HL-60/S4 treated with retinoic acid at 250 ng/mL for 4 days and 3 days (cell line): ENCODE data around the gene FGF23.

ENCODE experiments used
- in situ Hi-C: fragments of 300-500 bp; cut with MboI; formaldehyde crosslinking; loops from 2 replicates; pipeline ENCODE4 v1.7.0; 2022; ENCODE audit warnings: low sequenced_read_pairs

The FGF23 gene

DNA sequence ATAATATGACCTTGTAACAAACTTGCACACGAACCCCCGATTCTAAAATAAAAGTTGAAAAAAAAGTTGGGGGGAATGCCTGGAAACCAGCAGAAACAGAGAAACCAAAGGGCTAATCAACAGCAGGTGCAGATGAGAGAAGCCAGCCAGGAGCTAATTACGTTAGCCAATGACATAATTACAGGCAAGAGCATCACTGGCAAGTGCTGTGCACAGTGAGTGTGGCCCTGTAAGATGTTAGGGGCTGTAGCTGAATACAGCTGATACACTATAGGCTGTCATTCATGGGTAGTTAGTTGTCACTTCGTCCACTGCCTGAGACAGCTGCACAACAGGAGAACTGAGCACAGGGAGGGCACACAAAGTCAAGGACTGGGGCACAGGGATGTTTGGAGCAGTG, 7.3 kb upstream of the FGF23 start:
- in situ Hi-C loops = no loop called here

DNA sequence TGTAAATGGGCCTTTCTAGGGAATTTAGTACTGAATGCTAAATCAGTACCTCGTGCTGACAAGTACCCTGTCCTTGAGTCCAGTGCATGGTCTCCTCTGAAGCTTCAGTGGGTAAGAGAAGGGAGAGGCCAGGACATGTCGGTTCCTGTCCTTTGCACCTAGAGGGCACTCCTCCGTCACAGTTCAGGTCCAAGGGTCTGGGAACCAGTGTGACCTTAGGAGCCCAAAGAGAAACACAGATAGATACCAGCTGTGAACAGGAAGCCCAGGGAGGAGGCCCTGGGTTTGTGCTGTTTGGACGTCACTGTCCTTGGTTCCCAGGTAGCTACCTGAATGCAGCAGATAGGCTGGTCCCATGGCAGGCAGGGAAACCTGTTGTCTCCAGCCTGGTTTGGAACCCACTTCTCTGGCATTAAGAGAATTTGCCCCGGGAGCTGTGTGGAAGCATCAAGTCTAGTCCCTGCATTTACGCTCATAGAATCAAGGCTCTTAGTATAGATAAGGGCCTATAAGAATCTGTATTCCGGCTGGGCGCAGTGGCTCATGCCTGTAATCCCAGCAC, 3.9 kb upstream of the FGF23 start:
- in situ Hi-C loops = no loop called here

DNA sequence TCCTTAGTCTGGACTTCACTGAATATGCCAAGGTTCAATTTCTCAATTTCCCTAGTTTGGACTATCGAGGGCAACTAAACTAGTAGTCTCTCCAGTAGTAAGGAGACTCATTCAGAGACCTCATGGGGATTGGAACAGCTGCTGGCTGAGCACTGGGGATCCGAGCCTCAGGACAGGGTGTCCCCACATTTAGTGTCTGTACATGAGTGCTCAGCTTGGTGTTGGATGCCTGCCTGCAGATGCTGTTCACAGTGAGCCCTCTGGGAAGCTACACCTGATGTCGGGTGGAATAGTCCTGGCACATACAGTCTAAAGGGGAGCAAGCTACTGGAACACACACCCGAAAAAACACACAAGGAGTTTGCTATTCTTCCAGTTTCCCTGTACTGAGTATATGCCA, 820 bp upstream of the FGF23 start:
- in situ Hi-C loops = no loop called here

DNA sequence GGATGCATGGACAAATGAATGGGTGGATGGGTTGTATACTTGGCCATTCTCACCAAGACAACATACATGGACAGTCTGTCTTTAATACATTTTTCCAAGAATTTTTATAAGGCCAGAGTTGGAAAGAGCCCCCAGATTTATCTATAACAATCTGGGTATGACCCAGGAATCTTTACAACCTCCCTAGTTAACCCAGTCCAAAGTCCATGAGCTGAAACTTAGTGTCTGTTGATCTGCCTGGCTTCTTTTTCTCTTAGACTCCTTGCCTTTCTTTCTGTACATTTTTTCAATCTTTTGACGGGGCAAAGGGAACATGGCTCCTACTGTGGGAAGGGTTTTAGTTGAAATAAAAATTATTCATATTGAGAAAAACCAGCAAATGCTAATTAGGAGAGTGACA, 740 bp downstream of the FGF23 start:
- in situ Hi-C loops = no loop called here

DNA sequence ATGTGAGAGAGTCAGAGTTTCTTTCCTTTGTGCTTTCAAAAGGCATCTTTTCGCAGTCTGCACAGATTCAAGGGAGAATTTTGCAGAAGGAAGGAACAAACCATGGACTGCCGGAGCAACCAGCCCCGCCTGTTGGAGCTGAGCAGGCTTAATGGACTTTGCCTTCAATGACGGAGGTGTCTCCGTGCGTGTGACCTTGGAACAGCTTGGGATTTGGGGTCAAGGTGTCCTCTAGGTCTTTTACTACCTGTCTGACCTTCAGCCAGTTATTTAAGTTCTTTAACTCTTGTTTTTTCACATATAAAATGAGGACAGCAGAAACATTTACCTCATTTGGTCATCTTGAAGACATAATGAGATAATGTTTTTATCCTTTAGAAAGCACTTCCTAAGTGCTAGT, 4.1 kb downstream of the FGF23 start:
- in situ Hi-C loops = no loop called here

DNA sequence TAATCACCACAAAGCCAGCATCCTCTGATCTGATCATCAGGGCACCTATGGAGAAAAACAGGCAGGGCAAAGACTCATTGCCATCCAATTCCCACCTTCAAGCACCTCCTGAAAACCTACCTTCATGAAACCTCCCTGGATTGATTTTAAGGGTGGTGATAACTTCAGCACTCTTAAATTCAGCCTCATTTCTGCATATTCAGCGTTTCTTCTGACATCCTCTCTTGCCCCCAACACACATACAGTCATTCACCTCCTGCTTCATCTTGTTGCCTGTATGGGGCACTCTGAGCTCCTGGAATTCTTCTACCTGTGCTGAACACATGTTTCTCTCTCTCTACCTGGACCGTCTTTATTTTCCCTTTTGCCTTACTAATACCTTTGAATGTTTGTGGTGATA, 6.9 kb downstream of the FGF23 start:
- in situ Hi-C loops = no loop called here

DNA sequence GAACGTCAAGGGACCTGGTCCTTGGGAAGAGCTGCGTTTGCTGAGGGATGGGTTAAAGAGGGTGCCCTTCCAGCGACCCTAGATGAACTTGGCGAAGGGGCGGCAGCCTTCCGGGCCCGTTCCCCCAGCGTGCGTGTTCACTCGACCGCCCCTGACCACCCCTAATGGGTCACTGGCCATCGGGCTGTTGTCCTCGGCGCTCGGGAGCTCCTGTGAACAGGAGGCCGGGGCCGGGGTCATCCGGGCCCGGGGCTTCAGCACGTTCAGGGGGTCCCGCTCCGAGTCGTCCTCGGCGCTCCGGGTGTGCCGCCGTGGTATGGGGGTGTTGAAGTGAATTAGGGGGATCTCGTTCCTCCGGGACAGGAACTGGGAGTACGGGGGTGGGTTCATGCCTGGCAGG, 9.2 kb downstream of the FGF23 start:
- in situ Hi-C loops = no loop called here

DNA sequence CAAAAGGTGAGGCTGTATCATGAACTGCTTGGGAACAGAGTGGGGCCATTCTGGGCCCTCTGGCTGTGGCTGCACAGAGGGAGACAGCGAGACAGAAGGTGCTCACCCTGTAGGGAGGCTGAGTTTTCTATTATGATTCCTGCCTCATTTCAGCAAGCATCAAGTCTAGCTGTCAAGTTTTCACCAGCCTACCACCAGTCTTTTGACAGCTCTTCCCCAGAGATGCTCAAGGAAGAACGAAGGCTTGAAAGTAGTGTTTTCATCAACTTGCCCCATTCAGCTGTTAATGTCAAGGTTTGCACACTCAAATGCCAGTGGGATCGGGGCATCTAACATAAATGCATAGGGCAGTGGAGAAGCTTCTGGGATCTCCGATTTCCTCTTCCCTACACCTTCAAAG, 10.0 kb downstream of the FGF23 start:
- in situ Hi-C loops = no loop called here

DNA sequence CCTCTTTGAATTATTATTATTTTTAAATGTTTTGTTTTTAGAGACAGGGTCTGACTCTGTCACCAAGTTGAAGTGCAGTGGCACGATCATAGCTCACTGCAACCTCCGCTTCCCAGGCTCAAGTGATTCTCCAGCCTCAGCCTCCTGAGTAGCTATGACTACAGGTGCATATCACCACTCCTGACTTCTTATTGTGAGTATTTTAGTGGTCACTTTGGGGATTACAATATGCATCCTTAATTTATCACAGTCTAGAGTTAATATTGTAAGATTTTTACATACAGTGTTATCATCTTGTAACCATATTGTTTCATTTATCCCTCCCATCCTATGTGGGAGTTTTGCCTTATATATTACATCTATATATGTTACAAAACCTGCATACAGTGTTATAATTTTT, 13.4 kb downstream of the FGF23 start:
- in situ Hi-C loops = no loop called here

DNA sequence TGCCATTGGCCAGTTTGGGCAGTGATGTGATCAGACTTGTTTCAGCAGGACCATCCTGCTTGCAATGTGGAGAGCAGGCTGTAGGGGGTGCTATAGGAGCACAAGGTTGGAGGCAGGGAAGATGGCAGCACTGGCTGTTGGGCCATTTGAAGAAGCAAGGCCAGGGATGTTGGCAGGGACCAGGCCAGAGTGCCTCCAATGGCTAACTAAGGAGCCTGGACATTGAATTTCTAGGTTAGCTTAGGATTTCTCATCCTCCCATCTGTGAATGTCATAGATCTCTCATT, 23.5 kb downstream of the FGF23 start:
- in situ Hi-C loops = no loop called here

DNA sequence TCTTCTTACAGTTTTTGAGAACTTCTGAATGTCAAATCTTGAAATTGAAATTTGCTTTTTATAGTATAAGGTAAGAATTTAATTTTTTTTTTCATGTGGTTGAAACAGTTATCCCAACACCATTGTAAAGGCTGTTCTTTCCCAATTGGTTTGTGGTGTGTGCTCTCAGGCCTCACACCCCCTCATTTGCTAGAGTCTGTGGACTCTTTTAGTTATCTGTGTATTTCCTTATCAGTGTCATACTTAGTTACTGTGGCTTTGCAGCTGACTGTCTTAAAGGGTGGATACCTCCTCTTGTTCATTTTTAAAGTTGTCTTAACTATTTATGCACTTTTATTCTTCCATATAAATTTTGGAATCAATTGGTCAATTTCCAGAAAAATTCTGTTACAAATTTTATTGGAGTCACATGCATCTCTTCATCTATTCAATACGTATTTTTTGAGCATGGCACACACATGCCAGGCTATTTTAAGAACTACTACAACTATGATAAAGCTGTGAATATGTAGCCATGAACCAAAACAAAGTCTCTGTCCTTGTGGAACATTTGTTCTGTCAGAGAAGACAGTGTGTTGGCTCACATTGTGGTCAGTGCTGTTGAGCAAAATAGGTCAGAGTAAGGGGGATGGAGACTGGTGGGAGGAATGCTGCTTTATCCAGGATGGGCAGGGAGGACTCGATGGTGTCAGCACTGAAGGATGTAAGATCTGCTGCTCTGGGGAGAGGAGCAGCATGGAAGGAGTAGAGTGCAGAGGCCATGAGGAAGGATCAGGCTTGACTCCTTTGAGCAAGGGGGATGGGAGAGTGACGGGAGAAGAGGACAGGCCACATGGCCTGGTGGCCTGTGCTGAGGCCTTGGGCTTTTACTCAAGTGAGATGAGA, 24.1 kb downstream of the FGF23 start:
- in situ Hi-C loops = no loop called here

DNA sequence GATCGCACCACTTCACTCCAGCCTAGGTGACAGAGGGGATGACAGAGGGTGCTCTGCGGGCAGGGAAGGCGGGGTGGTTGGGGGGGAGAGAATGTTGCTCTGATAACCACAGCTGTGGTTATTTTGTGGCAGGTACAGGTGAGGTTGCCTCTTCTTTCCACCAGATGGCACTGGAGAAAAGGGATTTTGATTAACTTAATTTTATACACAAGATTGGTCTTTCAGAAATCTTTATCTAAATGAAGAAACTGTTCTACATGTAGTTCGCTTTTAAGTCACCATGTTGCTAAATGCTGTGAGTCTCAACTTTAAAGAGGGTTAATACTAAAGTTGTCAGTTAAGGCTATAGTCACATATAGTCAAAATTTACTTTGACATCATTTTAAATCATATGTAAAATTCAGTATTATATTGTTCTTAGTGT, 25.7 kb downstream of the FGF23 start:
- in situ Hi-C loops = no loop called here

DNA sequence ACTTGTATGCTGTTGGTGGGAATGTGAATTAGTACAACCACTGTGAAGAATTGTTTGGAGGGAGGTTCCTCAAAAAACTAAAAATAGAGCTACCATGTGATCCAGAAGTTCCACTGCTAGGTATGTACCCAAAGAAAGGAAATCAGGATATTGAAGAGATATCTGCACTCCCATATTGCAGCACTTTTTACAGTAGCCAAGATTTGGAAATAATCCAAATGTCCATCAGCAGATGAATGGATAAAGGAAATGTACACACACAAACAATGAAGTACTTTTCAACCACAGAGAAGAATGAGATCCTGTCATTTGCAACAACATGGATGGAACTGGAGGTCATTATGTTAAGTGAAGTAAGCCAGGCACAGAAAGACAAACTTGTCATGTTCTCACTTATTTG, 32.6 kb downstream of the FGF23 start:
- in situ Hi-C loops = no loop called here

DNA sequence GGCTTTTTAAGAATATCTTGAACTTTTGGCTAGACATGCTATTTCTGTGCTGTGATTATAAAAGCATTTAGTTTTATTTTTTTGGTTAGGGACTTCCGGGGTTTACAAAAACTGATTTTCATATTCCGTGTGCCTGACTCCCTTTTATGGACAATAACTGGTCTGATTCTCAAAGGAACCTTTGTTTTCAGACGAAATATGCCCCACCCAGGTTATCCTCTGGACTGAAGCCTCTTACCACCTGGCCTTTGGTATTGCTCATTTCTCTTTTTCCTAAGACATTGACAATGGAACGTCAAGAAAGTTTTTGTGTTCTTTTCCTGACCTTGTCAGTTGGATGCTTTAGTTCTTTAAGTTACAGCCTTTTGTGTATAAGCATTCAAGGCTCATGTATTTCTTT, 47.7 kb downstream of the FGF23 start:
- in situ Hi-C loops = no loop called here

DNA sequence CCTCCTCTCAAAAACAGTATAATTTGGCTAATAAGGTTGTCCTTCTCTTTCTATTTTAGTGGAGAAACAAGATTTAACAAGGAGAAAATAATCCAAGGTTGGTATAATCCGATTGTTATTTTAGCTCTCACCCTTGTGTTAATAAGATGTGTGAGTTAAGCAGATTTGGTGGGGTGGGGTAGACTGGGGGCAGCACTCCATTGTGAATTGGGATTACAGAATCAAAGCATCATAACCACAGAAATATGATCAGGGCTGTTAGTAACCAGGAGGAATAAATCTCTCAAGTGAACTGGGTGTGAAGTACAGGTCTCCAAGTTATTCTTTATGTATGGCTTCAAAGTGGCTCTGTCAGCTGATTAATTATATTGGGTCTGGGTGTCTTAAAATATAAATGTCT, 48.3 kb downstream of the FGF23 start:
- in situ Hi-C loops = no loop called here

DNA sequence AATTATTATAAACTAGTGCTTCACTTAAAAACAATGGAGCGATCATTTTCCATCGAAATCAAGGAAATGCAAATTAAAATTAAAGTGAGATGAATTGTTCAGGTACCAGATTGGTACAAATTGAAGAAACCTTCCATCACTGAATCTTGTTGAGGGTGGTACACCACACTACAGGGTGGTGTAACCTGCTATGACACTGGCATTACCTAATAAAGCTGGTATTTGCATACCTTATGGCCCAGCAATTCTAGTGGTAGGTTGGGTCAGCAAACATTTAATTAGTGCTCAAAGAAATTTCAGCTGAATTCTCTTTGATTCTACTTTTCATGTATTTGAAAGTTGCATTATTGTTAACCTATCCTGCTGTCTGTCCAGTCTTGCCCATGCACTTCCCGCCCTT, 49.3 kb downstream of the FGF23 start:
- in situ Hi-C loops = no loop called here

DNA sequence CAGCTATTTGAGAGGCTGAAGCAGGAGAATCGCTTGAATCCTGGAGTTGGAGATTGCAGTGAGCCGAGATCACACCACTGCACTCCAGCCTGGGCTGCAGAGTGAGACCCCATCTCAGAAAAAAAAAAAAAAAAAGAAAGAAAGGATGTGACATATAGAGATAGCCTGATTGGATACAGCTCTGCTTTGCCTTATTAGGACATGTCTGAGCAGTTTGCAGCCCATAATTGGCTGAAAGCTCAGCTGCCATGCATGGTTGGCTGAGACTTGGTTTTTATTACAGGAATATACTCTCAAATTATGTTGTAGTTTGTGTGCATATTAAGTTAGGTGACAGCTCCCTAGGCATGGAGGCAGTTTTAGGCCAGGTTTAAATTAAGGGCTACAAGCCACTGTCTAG, 52.2 kb downstream of the FGF23 start:
- in situ Hi-C loops = no loop called here

DNA sequence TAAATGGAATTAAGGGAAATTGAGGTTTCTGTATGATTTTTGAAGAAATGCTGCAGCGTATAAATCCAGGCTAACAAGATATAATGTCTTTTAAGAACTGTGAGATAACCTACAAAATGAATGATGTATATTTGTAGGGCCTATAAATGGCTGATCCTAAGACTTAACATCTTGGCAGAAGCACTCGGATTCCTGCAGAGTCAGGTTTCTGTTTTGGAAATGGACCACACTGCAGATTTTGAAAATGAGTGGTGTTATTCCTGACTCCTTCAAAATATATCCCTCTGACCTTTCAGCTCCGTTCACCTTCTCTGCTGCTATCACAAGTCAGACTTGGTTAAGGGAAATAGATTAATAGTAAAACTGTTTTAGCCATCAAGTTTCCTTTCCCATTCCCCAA, 53.5 kb downstream of the FGF23 start:
- in situ Hi-C loops = no loop called here

DNA sequence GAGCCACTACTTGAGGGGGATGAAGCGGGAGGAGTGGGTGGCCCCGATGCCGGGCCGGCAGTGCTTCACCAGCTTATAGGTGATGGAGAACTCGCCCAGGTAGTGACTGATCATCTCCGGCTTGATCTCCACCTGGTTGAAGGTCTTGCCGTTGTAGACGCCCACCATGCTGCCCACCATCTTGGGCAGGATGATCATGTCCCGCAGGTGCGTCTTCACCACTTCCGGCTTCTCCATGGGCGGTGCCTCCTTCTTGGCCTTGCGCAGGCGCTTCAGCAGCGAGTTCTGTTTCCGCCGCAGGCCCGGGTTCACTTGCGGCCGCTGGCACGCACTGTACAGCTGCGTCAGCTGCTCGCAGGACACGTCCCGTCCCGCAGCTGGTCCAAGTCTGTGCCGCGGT, 55.1 kb downstream of the FGF23 start:
- in situ Hi-C loops = no loop called here

DNA sequence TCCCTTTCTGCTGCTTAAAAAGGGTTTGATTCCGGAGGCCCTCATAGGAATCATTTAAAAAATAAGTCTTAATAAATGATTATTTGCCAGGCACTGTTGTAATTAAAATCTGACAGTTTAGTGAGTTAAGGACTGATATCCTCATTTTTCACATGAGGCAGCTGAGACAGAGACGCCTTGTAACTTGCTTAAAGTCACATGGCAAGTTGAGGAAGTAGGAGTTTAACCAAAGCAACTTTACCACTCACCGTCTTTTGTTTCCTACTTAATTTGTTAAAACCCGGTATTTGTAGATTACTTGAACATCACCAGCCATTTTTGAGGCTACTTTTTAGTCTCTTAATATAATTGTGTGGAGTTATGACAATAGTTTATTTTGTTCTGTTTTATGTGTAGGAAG, 56.1 kb downstream of the FGF23 start:
- in situ Hi-C loops = no loop called here

DNA sequence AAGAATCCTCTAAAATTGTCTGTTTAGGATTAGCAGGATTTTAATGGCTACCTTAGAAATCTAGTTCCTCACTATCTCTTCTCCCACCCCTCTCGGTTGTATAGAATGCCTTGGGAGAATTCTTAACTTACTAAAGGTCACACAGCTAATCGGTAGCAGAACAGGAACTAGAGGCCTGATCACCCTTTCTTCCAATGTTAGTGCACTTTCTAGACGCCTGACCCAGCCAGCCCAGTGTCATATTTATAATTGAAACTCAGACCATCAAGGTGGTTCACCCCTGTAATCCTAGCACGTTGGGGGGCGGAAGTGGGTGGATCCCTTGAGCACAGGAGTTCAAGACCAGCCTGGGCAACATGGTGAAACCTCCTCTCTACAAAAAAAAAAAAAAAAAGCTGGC, 56.8 kb downstream of the FGF23 start:
- in situ Hi-C loops = no loop called here

DNA sequence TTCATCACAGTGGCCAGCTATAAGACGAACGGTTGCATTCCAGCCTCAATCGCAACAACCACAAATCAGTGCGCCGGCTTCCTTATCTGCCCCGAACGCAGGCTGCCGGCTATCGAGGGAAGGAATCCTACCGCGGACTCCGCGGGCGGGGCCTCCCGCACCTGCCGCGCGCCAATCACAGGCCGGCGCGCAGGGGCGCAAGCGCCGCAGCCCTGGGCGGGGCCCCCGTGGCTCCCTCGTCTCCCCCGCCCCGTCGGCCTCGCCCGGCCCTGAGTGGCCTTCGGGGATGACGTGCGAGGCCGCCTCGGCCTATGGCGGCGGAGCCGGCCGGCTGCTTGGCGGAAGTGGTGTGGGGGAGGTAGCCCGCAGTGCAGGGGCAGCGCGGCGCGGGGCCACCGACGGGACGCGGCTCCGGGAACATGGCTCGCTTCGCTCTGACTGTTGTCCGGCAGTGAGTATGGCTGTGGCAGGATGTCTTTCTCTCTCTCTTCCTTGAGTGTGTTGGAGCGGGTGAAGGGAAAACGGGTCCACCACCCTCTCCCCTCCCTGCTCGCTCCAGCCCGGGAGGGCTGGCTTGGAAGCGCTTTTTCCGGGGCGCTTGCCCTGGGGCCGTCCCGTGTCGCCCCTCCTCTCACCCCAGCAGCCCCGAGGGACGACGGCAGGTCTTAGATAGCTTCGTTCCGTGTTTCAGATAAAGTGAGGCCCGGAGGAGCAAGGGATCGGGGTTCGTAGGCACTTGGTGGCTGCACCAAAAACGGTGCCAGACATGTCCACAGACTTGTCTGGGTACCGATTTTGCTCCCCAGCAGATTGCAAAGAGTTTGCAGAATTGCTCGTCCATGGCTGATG, 58.4 kb downstream of the FGF23 start, which contains the start of gene TIGAR:
TSS of gene TIGAR (plus strand) at position 361 of the 849 bp plus-strand sequence. CDS start at position 420, 59 bp downstream.
- in situ Hi-C loops = no loop called here
